Mononuclear cell (primary cell): ENCODE results near the gene FBXL7. TPM values are rescaled to one million over a fixed set of nuclear protein-coding genes. Genes with fewer than 3 reads are reported as not detected.

Experiments used
- H3K27me3 ChIP-seq: 2 replicates; pipeline ENCODE4 v1.6.0; 2011; ENCODE audit warnings: low read length, control low read depth; ENCODE audit not compliant: insufficient read depth
- H3K4me1 ChIP-seq: 2 replicates; pipeline ENCODE4 v1.5.1; 2011; ENCODE audit warnings: mild to moderate bottlenecking, low read length, control low read depth; ENCODE audit not compliant: insufficient read depth
- H3K4me3 ChIP-seq: 2 replicates; pipeline ENCODE4 v1.5.1; 2011; ENCODE audit warnings: mild to moderate bottlenecking, low read length, moderate library complexity
- H3K9me3 ChIP-seq: 2 replicates; pipeline ENCODE4 v1.5.1; 2011; ENCODE audit warnings: low read depth, mild to moderate bottlenecking, control low read depth, low read length
- total RNA-seq: library from RNA; depleted of rRNA; stranded (reverse); fragments of >200 nt; gene quantifications from one replicate; pipeline ENCODE4 v1.2.3, GENCODE V29; 2012

The FBXL7 gene
- total RNA-seq, 1 donor: not detected

GRCh38 chr5:15516486-15516885 lies 16.5 kb downstream of the FBXL7 start:
- Histone ChIP-seq H3K9me3 (no peaks in the 10 kb centered on the region), H3K4me3 (no peak overlapping the region), H3K27me3 (no peaks in the 10 kb centered on the region), H3K4me1 (no peaks in the 10 kb centered on the region)

GRCh38 chr5:15518786-15519185 lies 18.8 kb downstream of the FBXL7 start:
- H3K4me3 ChIP-seq: no peak overlapping the region
- no peaks in the 10 kb centered on the region for H3K4me1 ChIP-seq
- no peaks in the 10 kb centered on the region for H3K9me3 ChIP-seq
- H3K27me3 ChIP-seq: no peaks in the 10 kb centered on the region

GRCh38 chr5:15520856-15521255 lies 20.9 kb downstream of the FBXL7 start:
- Histone ChIP-seq H3K4me3 (no peak overlapping the region), H3K4me1 (no peaks in the 10 kb centered on the region), H3K27me3 (no peaks in the 10 kb centered on the region), H3K9me3 (no peaks in the 10 kb centered on the region)

GRCh38 chr5:15521381-15522186 lies 21.6 kb downstream of the FBXL7 start:
- Histone ChIP-seq H3K9me3 (no peaks in the 10 kb centered on the region), H3K27me3 (no peaks in the 10 kb centered on the region), H3K4me3 (no peak overlapping the region), H3K4me1 (no peaks in the 10 kb centered on the region)

- Histone ChIP-seq H3K4me3 (no peak overlapping the region), H3K27me3 (no peaks in the 10 kb centered on the region), H3K9me3 (no peaks in the 10 kb centered on the region), H3K4me1 (no peaks in the 10 kb centered on the region)
Measured at GRCh38 chr5:15522187-15522520, 22.2 kb downstream of the FBXL7 start.

- H3K9me3 ChIP-seq: no peaks in the 10 kb centered on the region
- H3K4me3 ChIP-seq: no peak overlapping the region
- no peaks in the 10 kb centered on the region for H3K4me1 ChIP-seq
- H3K27me3 ChIP-seq: no peaks in the 10 kb centered on the region
Measured at GRCh38 chr5:15524712-15525111, 24.7 kb downstream of the FBXL7 start.

- no peaks in the 10 kb centered on the region for H3K27me3 ChIP-seq
- H3K9me3 ChIP-seq: no peaks in the 10 kb centered on the region
- no peak overlapping the region for H3K4me3 ChIP-seq
- no peaks in the 10 kb centered on the region for H3K4me1 ChIP-seq
Measured at GRCh38 chr5:15525703-15526275, 25.8 kb downstream of the FBXL7 start.

- Histone ChIP-seq H3K4me1 (no peaks in the 10 kb centered on the region), H3K9me3 (no peaks in the 10 kb centered on the region), H3K4me3 (no peak overlapping the region), H3K27me3 (no peaks in the 10 kb centered on the region)
Measured at GRCh38 chr5:15526413-15526812, 26.4 kb downstream of the FBXL7 start.

- Histone ChIP-seq H3K4me3 (no peak overlapping the region), H3K9me3 (no peaks in the 10 kb centered on the region), H3K4me1 (no peaks in the 10 kb centered on the region), H3K27me3 (no peaks in the 10 kb centered on the region)
Measured at GRCh38 chr5:15528476-15528875, 28.5 kb downstream of the FBXL7 start.

GRCh38 chr5:15529013-15529412 lies 29.0 kb downstream of the FBXL7 start:
- Histone ChIP-seq H3K4me1 (no peaks in the 10 kb centered on the region), H3K4me3 (no peak overlapping the region), H3K9me3 (no peaks in the 10 kb centered on the region), H3K27me3 (no peaks in the 10 kb centered on the region)

- no peaks in the 10 kb centered on the region for H3K4me1 ChIP-seq
- no peak overlapping the region for H3K4me3 ChIP-seq
- H3K27me3 ChIP-seq: no peaks in the 10 kb centered on the region
- H3K9me3 ChIP-seq: no peaks in the 10 kb centered on the region
Measured at GRCh38 chr5:15529821-15530220, 29.8 kb downstream of the FBXL7 start.

- Histone ChIP-seq H3K4me1 (no peaks in the 10 kb centered on the region), H3K9me3 (no peaks in the 10 kb centered on the region), H3K4me3 (no peak overlapping the region), H3K27me3 (no peaks in the 10 kb centered on the region)
Measured at GRCh38 chr5:15533129-15533893, 33.3 kb downstream of the FBXL7 start.

- no peaks in the 10 kb centered on the region for H3K4me1 ChIP-seq
- H3K4me3 ChIP-seq: no peak overlapping the region
- no peaks in the 10 kb centered on the region for H3K9me3 ChIP-seq
- no peaks in the 10 kb centered on the region for H3K27me3 ChIP-seq
Measured at GRCh38 chr5:15535938-15536337, 36.0 kb downstream of the FBXL7 start.

- H3K9me3 ChIP-seq: no peaks in the 10 kb centered on the region
- H3K4me3 ChIP-seq: no peak overlapping the region
- H3K27me3 ChIP-seq: no peaks in the 10 kb centered on the region
- H3K4me1 ChIP-seq: no peaks in the 10 kb centered on the region
Measured at GRCh38 chr5:15538516-15538915, 38.5 kb downstream of the FBXL7 start.

GRCh38 chr5:15539951-15540350 lies 40.0 kb downstream of the FBXL7 start:
- Histone ChIP-seq H3K9me3 (no peaks in the 10 kb centered on the region), H3K27me3 (no peaks in the 10 kb centered on the region), H3K4me3 (no peak overlapping the region), H3K4me1 (no peaks in the 10 kb centered on the region)
